Forelimb muscle (tissue), 1 donor: Measurements from ENCODE around the gene WAC. TPM values are rescaled to one million over a fixed set of nuclear protein-coding genes. Genes with fewer than 3 reads are reported as not detected.

Experiments used
- DNase-seq: peaks from one replicate; pipeline ENCODE4 v3.0.0-alpha.2; 2013; ENCODE audit warnings: low read depth
- polyA plus RNA-seq: library from polyadenylated mRNA; unstranded; fragments of 120-200 nt; gene quantifications from one replicate; pipeline ENCODE4 v1.2.1, GENCODE V29; 2013; ENCODE audit not compliant: insufficient read length

Gene WAC
- polyA plus RNA-seq, 1 donor = 87.0 TPM

GRCh38 chr10:28533186-28533564 is 257 bp downstream of the WAC start:
- no peak for DNase-seq

- no peak for DNase-seq
Measured at GRCh38 chr10:28533571-28534304, 820 bp downstream of the WAC start.

- DNase-seq = no peak
Measured at GRCh38 chr10:28535846-28536245, 2.9 kb downstream of the WAC start.

GRCh38 chr10:28538595-28538994 is 5.7 kb downstream of the WAC start:
- no peak for DNase-seq

- DNase-seq = no peak
Measured at GRCh38 chr10:28540145-28540544, 7.2 kb downstream of the WAC start.

GRCh38 chr10:28541717-28542365 is 8.9 kb downstream of the WAC start:
- DNase-seq = no peak

GRCh38 chr10:28542728-28543127 is 9.8 kb downstream of the WAC start:
- DNase-seq = no peak

GRCh38 chr10:28544058-28544457 is 11.1 kb downstream of the WAC start:
- no peak for DNase-seq

GRCh38 chr10:28545967-28546644 is 13.2 kb downstream of the WAC start:
- no peak for DNase-seq

- DNase-seq = no peak
Measured at GRCh38 chr10:28548781-28549498, 16.0 kb downstream of the WAC start.

- no peak for DNase-seq
Measured at GRCh38 chr10:28551086-28551485, 18.2 kb downstream of the WAC start.

- DNase-seq = no peak
Measured at GRCh38 chr10:28552775-28553174, 19.9 kb downstream of the WAC start.

- DNase-seq = no peak
Measured at GRCh38 chr10:28554009-28554408, 21.1 kb downstream of the WAC start.

- DNase-seq = no peak
Measured at GRCh38 chr10:28554952-28555351, 22.0 kb downstream of the WAC start.

- no peak for DNase-seq
Measured at GRCh38 chr10:28555358-28555757, 22.4 kb downstream of the WAC start.

GRCh38 chr10:28556142-28556541 is 23.2 kb downstream of the WAC start:
- DNase-seq = no peak

GRCh38 chr10:28558186-28558585 is 25.3 kb downstream of the WAC start:
- no peak for DNase-seq

GRCh38 chr10:28558923-28559508 is 26.1 kb downstream of the WAC start:
- DNase-seq = no peak

- DNase-seq = no peak
Measured at GRCh38 chr10:28559618-28560017, 26.7 kb downstream of the WAC start.

- no peak for DNase-seq
Measured at GRCh38 chr10:28560617-28561016, 27.7 kb downstream of the WAC start.

GRCh38 chr10:28561531-28561930 is 28.6 kb downstream of the WAC start:
- no peak for DNase-seq

- DNase-seq = no peak
Measured at GRCh38 chr10:28564905-28565304, 32.0 kb downstream of the WAC start.
